Measurements from ENCODE around the gene TPRX1.
A peak's percentile ranks its signal among the peaks of the same experiment; 100 is the strongest.
"Not testable (repeated sequence)": the region's sequence is repeated elsewhere in the genome, so short reads cannot be mapped to it uniquely, and the experiment has no call there.

The TPRX1 gene

DNA sequence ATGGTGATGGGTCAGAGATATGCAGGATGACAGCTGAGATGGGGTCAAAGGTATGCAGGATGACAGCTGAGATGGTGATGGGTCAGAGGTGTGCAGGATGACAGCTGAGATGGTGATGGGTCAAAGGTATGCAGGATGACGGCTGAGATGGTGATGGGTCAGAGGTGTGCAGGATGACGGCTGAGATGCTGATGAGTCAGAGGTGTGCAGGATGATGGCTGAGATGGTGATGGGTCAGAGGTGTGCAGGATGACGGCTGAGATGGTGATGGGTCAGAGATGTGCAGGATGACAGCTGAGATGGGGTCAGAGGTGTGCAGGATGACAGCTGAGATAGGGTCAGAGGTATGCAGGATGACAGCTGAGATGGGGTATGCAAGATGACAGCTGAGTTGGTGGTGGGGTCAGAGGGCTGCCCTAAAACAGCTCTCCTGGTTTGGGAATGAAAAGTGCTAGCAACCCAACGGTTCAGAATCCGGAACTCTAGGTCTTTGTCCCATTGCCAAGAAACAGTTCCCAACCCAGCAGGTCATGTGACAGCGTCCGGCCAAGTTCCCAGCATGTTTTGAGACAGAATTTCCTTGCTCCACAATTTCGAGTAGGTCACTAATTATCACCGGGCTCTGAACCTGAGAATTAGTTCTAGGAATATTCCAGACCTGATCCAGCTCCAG lies 22.6 kb downstream of the TPRX1 start:
- 97 to 98% methylated on average over 9 of the region's 9 CpGs for WGBS, 2 experiments (ENCODE audit: insufficient coverage in 2 of 2)
- Histone ChIP-seq H3K4me3 (ENCODE audit: extremely low read depth, insufficient read depth, low read length, poor library complexity, severe bottlenecking) (no peak overlapping the region), H3K27ac (ENCODE audit: low read depth, low read length, severe bottlenecking) (no peak overlapping the region), H3K9me3 (ENCODE audit: control insufficient read depth, low read length) (no peaks in the 10 kb centered on the region), H3K4me1 (ENCODE audit: control insufficient read depth, insufficient read depth, low read length, poor library complexity, severe bottlenecking) (peaks cover 1% of the 10 kb centered on the region), H3K36me3 (ENCODE audit: control insufficient read depth, insufficient read depth, low read length) (peaks cover 62% of the 10 kb centered on the region)

- H3K9me3 ChIP-seq (ENCODE audit: control insufficient read depth, low read length): no peaks in the 10 kb centered on the region
- WGBS, 2 experiments (ENCODE audit: insufficient coverage in 2 of 2): 90 to 98% methylated on average over 4 to 5 of the region's 9 CpGs
- H3K27ac ChIP-seq (ENCODE audit: low read depth, low read length, severe bottlenecking): no peak overlapping the region
- H3K36me3 ChIP-seq (ENCODE audit: control insufficient read depth, insufficient read depth, low read length): peaks cover 52% of the 10 kb centered on the region
- H3K4me1 ChIP-seq (ENCODE audit: control insufficient read depth, insufficient read depth, low read length, poor library complexity, severe bottlenecking): peaks cover 5% of the 10 kb centered on the region
- peak overlapping the region; percentile 86 for H3K4me3 ChIP-seq (ENCODE audit: extremely low read depth, insufficient read depth, low read length, poor library complexity, severe bottlenecking)
Observed at GRCh38 chr19:47780215-47780551, 24.2 kb downstream of the TPRX1 start.

DNA sequence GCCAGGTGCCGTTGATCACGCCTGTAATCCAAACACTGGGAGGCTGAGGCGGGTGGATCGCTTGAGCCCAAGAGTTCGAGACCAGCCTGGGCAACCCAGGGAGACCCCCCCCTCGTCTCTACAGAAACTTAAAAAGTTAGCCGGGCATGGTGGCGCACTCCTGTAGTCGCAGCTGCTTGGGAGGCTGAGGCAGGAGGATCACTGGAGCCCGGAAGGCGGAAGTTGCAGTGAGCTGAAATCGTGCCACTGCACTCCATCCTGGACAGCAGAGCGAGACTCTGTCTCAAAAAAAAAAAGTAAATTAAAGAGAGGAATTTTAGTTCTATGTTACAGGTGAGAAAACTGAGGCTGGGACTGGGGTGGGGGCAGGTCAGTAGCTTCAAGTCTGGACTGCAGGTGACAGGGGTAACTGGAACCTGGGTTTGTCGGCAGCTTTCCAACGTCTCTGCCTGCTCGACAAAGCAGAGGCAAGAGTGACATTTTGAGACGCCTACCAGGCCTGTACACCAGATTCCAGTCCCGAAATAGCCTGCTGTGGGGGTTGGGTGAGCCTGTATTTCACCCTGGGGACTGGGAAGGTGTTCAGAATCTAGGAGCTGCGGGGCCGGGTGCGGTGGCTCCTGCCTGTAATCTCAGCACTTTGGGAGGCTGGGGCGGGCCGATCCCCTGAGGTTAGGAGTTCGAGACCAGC lies 24.7 kb downstream of the TPRX1 start:
- peaks cover 47% of the 10 kb centered on the region for H3K36me3 ChIP-seq (ENCODE audit: control insufficient read depth, insufficient read depth, low read length)
- peak overlapping the region; percentile 57 for H3K27ac ChIP-seq (ENCODE audit: low read depth, low read length, severe bottlenecking)
- H3K4me1 ChIP-seq (ENCODE audit: control insufficient read depth, insufficient read depth, low read length, poor library complexity, severe bottlenecking): peaks cover 5% of the 10 kb centered on the region
- WGBS, 2 experiments (ENCODE audit: insufficient coverage in 2 of 2): 79 to 81% methylated on average over 23 to 24 of the region's 24 CpGs
- H3K4me3 ChIP-seq (ENCODE audit: extremely low read depth, insufficient read depth, low read length, poor library complexity, severe bottlenecking): peak overlapping the region; percentile 86
- H3K9me3 ChIP-seq (ENCODE audit: control insufficient read depth, low read length): no peaks in the 10 kb centered on the region

GRCh38 chr19:47778954-47779351 lies 25.4 kb downstream of the TPRX1 start:
- peak overlapping the region; percentile 86 for H3K4me3 ChIP-seq (ENCODE audit: extremely low read depth, insufficient read depth, low read length, poor library complexity, severe bottlenecking)
- WGBS, 2 experiments (ENCODE audit: insufficient coverage in 2 of 2): 0% methylated on average over 11 to 12 of the region's 20 CpGs
- peaks cover 40% of the 10 kb centered on the region for H3K36me3 ChIP-seq (ENCODE audit: control insufficient read depth, insufficient read depth, low read length)
- no peaks in the 10 kb centered on the region for H3K9me3 ChIP-seq (ENCODE audit: control insufficient read depth, low read length)
- no peak overlapping the region for H3K27ac ChIP-seq (ENCODE audit: low read depth, low read length, severe bottlenecking)
- peaks cover 10% of the 10 kb centered on the region for H3K4me1 ChIP-seq (ENCODE audit: control insufficient read depth, insufficient read depth, low read length, poor library complexity, severe bottlenecking)

GRCh38 chr19:47778049-47778953 lies 26.1 kb downstream of the TPRX1 start, which contains the start of gene SELENOW:
SELENOW (plus strand) TSS chr19:47778703; CDS start chr19:47778786, 83 bp downstream.
- no peaks in the 10 kb centered on the region for H3K9me3 ChIP-seq (ENCODE audit: control insufficient read depth, low read length)
- peak within 1 kb of the TSS; percentile 100 for H3K27ac ChIP-seq (ENCODE audit: low read depth, low read length, severe bottlenecking)
- peak within 1 kb of the TSS; percentile 86 for H3K4me3 ChIP-seq (ENCODE audit: extremely low read depth, insufficient read depth, low read length, poor library complexity, severe bottlenecking)
- 1% methylated on average over 40 to 49 of the region's 65 CpGs for WGBS, 2 experiments (ENCODE audit: insufficient coverage in 2 of 2)
- peaks cover 33% of the 10 kb centered on the region for H3K36me3 ChIP-seq (ENCODE audit: control insufficient read depth, insufficient read depth, low read length)
- H3K4me1 ChIP-seq (ENCODE audit: control insufficient read depth, insufficient read depth, low read length, poor library complexity, severe bottlenecking): peaks cover 10% of the 10 kb centered on the region

DNA sequence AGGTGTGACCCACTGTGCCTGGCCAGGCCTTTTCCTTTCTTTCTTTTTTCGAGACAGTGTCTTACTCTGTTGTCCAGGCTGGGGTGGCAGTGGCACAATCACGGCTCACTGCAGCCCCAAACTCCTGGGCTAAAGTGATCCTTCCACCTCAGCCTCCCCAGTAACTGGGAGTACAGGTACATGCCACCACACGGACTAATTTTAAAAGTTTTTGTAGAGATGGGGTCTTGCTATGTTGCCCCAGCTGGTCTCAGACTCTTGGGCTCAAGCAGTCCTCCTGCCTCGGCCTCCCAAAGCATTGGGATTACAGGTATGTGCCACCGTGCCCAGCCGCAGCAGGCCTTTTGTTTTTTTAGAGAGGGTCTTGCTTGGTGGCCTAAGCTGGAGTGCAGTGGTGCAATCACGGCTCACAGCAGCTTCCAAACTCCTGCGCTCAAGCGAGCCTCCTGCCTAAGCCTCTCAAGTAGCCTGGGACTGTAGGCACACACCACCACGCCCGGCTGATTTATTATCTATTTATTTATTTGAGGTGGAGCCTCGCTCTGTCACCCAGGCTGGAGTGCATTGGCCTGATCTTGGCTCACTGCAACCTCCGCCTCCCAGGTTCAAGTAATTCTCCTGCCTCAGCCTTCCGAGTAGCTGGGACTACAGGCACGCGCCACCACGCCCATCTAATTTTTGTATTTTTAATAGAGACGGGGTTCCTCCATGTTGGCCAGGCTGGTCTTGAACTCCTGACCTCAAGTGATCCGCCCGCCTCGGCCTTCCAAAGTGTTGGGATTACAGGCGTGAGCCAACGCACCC lies 26.9 kb downstream of the TPRX1 start:
- 90% methylated on average over 10 to 17 of the region's 23 CpGs for WGBS, 2 experiments (ENCODE audit: insufficient coverage in 2 of 2)
- H3K27ac ChIP-seq (ENCODE audit: low read depth, low read length, severe bottlenecking): not testable (repeated sequence)

DNA sequence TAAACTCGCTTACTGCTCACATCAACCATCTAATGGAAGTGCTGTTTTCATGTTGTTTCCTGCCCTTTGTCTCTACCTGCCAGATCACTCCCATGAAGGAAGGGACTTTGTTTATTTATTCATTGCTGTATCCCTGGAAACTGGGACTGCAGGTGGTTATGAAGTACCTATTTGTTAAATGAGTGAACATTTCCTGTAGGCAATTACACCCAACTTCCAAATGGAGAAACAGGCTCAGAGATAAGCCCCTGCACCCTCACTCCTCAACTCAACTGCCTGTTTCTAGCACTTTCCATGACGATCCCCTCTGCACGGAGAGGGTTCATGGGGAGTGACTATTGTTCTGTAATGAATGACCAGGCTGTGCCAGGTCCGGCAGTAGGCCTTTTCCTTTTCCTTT lies 27.8 kb downstream of the TPRX1 start:
- Histone ChIP-seq H3K4me1 (ENCODE audit: control insufficient read depth, insufficient read depth, low read length, poor library complexity, severe bottlenecking) (peaks cover 10% of the 10 kb centered on the region), H3K9me3 (ENCODE audit: control insufficient read depth, low read length) (no peaks in the 10 kb centered on the region), H3K36me3 (ENCODE audit: control insufficient read depth, insufficient read depth, low read length) (peaks cover 16% of the 10 kb centered on the region), H3K4me3 (ENCODE audit: extremely low read depth, insufficient read depth, low read length, poor library complexity, severe bottlenecking) (no peak overlapping the region), H3K27ac (ENCODE audit: low read depth, low read length, severe bottlenecking) (peak overlapping the region; percentile 84)
- 83% methylated on average over 1 of the region's 4 CpGs; no CpG with 5 or more reads in 1 of the 2 experiments for WGBS, 2 experiments (ENCODE audit: insufficient coverage in 2 of 2)

More for the DNA sequence above, 26.9 kb downstream of the TPRX1 start:
- H3K4me1 ChIP-seq (ENCODE audit: control insufficient read depth, insufficient read depth, low read length, poor library complexity, severe bottlenecking): peaks cover 10% of the 10 kb centered on the region
- peak overlapping the region; percentile 86 for H3K4me3 ChIP-seq (ENCODE audit: extremely low read depth, insufficient read depth, low read length, poor library complexity, severe bottlenecking)
- H3K9me3 ChIP-seq (ENCODE audit: control insufficient read depth, low read length): not testable (repeated sequence)
- peaks cover 25% of the 10 kb centered on the region for H3K36me3 ChIP-seq (ENCODE audit: control insufficient read depth, insufficient read depth, low read length)

DNA sequence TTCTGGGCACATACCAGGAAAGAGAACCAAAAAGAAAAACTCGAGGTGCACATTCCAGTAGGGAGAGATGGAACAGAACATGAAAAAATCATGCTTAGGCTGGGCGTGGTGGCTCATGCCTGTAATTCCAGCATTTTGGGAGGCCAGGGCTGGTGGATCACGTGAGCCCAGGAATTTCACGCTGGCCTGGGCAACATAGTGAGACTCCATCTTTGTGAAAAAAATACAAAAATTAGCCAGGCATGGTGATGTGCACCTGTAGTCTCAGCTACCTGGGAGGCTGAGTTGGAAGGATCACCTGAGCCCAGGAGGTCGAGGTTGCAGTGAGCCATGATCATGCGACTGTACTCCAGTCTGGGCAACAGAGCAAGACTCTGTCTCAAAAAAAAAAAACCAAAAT lies 33.1 kb downstream of the TPRX1 start:
- not testable (repeated sequence) for H3K4me1 ChIP-seq (ENCODE audit: control insufficient read depth, insufficient read depth, low read length, poor library complexity, severe bottlenecking); H3K9me3 ChIP-seq (ENCODE audit: control insufficient read depth, low read length); H3K4me3 ChIP-seq (ENCODE audit: extremely low read depth, insufficient read depth, low read length, poor library complexity, severe bottlenecking); H3K36me3 ChIP-seq (ENCODE audit: control insufficient read depth, insufficient read depth, low read length); H3K27ac ChIP-seq (ENCODE audit: low read depth, low read length, severe bottlenecking)
- 91 to 97% methylated on average over 5 to 6 of the region's 6 CpGs for WGBS, 2 experiments (ENCODE audit: insufficient coverage in 2 of 2)

- WGBS, 2 experiments (ENCODE audit: insufficient coverage in 2 of 2): 76 to 90% methylated on average over 2 of the region's 3 CpGs
- Histone ChIP-seq H3K27ac (ENCODE audit: low read depth, low read length, severe bottlenecking) (no peak overlapping the region), H3K4me1 (ENCODE audit: control insufficient read depth, insufficient read depth, low read length, poor library complexity, severe bottlenecking) (peaks cover 9% of the 10 kb centered on the region), H3K36me3 (ENCODE audit: control insufficient read depth, insufficient read depth, low read length) (no peaks in the 10 kb centered on the region), H3K4me3 (ENCODE audit: extremely low read depth, insufficient read depth, low read length, poor library complexity, severe bottlenecking) (no peak overlapping the region), H3K9me3 (ENCODE audit: control insufficient read depth, low read length) (no peaks in the 10 kb centered on the region)
Observed at GRCh38 chr19:47769534-47769933, 34.8 kb downstream of the TPRX1 start.

DNA sequence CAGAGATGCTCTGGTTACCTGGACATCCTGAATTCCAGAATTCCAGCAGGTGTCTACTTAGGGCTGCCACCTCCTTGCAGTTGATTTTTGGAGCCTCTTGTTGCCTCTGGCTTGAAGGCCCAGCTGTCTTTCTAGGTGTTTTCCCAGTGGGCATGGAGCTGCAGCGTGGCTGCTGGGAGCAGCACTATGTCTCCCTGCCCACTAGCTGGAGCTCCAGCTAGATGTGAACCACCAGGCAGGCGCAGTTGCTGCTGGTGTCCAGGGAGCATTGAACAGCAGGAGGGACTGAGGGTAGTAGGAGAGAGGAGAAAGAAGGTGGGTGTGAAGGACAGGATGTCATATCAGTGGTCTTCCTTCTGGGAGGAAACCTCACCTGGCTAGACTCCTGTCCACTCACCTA lies 35.7 kb downstream of the TPRX1 start:
- H3K36me3 ChIP-seq (ENCODE audit: control insufficient read depth, insufficient read depth, low read length): no peaks in the 10 kb centered on the region
- no peaks in the 10 kb centered on the region for H3K9me3 ChIP-seq (ENCODE audit: control insufficient read depth, low read length)
- H3K4me1 ChIP-seq (ENCODE audit: control insufficient read depth, insufficient read depth, low read length, poor library complexity, severe bottlenecking): peaks cover 4% of the 10 kb centered on the region
- H3K27ac ChIP-seq (ENCODE audit: low read depth, low read length, severe bottlenecking): no peak overlapping the region
- no peak overlapping the region for H3K4me3 ChIP-seq (ENCODE audit: extremely low read depth, insufficient read depth, low read length, poor library complexity, severe bottlenecking)
- 80 to 100% methylated on average over 1 to 2 of the region's 2 CpGs for WGBS, 2 experiments (ENCODE audit: insufficient coverage in 2 of 2)

All from mesodermal cell (in vitro differentiated cells).